ENCODE data around the gene PAX9.

Gene PAX9

DNA sequence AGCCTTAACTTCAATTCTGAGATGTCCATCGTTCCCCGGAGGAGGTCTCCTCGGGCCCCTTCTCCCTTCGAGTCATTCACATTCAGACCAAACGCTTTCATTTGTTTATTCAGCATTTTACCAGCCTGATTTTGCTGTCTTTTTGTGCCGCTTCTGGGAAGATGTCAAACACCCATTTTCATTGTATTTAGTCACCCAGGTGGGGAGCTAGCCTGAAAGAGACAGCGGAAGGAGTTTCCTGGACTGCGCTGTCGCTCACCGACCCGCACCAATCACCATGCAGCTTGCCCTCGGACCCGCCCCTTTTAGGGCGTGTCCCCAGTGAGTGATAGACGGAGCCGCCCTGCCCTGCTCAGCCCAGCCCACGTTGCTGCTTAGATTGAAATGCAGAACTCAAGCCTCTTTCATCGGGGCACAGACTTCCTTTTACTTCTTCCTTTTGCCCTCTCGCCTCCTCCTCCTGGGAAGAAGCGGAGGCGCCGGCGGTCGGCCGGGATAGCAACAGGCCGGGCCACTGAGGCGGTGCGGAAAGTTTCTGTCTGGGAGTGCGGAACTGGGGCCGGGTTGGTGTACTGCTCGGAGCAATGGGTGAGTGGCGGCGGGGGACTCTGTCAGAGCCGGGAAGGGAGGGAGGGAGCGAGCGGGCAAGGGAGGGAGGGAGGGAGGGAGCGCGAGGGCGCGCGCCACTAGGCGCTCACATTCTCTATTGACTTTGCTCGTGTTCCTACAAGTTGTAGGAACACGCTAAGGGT, at the start of gene PAX9:
TSS of gene PAX9 (plus strand) at position 355 of the 752 bp plus-strand sequence. CDS start at position 585, 230 bp downstream.
- peak; percentile 95 for DNase-seq

DNA sequence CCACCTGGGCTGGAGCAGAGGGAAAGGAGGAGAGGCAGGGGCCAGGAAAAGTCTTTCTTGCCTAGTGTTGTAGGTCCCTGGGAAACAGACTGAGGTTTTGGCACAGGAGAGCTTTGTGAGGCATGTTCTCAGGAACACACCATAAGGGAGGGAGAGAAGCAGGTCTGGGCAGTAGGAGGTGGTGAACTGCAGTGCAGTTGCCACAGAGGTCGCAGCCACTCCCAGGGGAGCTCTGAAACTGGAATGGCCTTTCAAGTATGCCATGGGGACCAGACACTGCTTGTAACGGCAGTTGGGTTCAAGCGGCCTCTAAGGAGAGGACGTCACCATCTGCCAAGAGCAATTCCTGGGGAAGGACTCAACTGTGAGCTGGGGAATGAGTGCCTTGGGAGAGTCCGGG, 43.8 kb upstream of the PAX9 start:
- DNase-seq: no peak

DNA sequence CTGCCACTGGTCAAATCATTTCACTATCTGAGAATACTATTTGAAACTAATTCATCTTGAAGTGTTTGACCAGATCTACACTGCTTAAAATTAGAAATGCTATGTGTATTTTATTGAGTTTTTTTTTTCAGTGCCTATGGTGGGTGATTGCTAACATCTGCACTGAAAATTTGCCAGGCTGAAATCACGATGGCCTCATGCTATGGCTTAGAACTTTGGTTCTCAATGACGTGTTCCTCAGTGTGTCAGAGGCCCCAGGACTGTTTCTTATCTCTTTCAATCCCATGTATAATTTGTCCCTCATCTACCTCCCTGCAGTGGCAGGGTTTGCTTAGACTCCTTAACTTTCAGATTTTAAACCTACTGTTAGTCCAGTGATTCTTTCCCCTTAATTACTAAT, 43.0 kb upstream of the PAX9 start:
- no peak for DNase-seq

DNA sequence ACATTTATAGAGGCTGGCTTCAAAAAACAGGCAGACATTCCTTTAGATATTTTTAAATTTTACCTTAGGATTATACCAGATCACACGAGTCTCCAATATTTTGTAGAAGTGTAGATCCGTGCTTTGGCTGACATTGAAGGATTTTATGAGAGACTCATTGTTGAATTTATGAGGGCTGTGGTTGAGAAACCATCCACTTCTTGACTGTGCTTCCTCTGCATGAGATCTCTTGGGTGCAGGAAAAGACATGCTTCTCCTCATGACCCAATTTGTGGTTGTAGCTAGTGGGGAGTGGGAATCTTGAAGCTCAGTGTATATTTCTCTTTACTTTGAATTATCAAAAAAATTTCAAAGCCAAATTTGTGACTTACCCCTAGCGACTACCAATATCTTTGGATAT, 42.5 kb upstream of the PAX9 start:
- DNase-seq: no peak

DNA sequence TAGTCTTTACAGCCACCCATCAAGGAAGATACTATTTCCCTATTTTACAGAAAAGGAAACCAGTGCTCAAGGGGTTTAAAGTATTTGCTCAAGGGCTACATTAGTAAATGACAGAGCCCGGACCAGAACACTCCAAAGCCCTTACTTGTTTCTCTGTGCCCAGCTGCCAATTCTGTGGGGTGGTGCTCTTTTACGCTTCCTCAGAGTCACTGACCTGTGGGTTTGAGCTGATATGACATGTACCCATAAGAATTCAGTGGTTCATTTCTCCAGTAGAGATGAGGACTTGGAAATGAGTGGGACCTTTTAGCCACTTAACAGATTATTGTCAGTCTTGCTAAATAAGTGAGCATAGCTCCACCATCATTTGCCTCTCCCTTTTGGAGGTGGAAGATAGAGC, 41.8 kb upstream of the PAX9 start:
- no peak for DNase-seq

DNA sequence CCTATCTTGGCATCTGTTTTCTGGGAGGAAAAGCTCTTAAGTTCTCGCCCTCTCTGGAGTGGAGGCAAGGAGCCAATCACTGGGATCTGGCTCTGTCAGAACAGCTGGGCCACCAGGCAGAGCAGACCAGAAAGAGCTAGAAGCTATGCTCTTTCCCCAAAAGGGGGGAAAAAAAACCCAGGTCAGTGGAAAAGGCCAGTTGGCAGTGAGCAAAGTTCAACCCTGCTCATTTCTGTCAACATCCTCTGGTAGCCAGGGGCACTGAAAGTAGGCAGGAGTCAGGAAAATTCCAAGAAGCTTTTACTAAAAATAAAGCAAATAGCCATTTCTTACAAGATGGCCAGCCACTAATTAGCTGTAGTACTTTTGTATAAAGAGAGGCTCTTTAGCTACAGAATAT, 36.6 kb upstream of the PAX9 start:
- no peak for DNase-seq

DNA sequence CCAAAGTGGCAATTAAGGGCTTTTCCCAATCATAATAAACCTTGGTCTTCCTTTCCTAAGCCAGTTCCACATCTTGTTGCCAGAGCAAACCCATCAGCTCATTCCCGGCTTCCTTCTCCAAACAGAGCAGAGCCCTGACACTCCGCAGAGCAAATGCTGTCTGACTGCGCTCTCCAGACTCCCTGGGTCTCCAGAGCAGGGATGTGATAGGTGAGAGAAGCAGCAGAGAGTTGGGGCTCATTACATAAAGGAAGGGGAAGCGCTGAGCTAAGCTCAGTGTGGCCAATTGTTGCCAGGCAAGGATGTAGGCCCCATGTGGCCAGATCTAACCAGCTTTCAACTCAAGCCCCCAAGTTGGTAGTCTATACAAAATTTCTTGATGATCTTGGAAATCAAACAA, 36.2 kb upstream of the PAX9 start:
- no peak for DNase-seq

DNA sequence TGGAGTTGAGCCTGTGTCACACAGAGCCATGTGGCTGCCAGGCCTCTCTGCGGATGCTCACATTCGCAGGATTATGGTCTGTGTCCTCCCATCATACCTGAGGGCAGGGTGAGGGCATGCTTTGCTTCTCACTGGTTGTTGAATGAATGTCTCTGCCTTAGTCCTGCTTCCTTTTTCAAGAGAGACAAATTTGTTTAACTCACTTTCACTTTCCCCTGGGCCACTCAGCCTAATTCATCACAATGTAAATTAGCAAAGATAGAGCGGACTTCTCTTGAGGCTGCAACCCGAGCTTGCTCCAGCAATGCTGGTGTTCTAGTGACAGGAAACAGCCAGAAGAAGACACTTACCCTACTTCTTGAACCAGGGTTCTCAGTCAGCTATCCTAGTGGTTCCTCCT, 35.5 kb upstream of the PAX9 start:
- no peak for DNase-seq

DNA sequence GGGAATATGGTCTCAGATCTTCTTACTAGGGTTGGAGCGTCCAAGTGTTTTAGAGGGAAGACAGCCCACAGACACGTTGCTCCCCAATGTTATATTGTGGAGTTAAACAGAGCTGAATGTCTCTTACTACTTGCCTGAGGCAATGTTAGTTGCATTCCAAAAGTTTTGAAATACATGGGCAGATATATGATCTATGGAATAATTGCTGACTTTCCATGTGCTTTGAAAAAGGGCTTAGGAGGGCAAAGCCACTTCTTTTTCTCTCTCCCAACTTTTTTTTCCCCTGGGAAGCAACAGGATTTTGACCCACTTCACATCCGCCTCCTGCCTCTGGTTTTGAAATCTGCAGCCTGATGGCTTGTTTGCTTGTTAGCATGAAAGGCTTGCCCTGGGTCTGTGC, 33.7 kb upstream of the PAX9 start:
- DNase-seq: no peak

DNA sequence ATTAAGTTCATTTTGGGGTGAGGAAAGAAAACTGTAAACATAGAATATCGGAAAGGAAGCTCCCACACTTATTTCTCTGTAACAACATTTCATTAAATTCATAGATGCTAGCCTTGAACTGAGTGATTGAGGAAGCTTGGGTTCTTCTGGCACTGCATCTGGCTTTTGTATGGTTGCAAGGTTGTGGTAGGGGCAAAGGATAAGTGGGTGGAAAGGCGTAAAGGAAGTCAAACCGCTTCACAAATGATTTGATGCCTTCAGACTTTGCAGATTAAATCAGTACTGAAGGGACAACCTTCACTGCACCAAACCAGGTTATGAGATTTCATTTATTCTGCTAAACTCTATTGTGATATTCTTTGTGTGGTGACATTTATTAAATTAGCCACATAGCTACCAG, 28.1 kb upstream of the PAX9 start:
- DNase-seq: no peak

DNA sequence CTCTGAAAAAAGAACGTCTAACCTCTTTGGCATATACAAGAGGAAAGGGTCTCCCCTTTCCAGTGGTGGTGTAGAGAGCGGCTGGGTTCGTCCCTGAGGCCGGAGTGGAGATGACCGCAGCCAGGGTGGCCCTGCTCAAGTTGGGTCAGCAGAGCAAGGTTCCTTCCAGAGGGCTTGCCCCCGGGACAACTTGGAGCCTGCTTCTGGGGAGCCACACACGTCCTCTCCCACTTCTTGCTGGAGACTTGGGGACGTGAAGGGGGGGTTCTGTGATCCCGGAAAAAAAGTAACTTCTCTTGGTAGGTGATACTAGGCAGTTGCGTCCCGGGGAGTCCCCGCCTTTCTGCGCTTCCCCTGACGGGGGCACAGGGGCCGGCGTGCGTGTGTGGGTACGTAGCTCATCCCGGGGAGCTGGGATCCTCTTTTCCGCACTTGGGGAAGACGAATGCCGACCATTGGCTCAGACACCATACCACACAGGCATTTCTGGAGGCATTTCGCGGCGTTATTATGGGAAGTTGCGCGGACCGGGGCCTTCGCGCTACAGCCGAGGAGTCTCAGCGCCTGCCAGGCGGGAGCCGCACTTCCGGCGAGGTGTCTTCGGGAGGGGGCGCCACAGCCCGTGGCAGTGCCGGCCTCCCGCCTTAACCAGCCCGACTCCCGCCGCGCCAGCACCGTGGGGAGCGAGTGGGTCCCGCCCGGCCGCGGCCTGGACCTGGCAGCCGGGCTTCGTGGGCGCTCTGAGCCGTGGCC, 14.8 kb upstream of the PAX9 start:
- no peak for DNase-seq

DNA sequence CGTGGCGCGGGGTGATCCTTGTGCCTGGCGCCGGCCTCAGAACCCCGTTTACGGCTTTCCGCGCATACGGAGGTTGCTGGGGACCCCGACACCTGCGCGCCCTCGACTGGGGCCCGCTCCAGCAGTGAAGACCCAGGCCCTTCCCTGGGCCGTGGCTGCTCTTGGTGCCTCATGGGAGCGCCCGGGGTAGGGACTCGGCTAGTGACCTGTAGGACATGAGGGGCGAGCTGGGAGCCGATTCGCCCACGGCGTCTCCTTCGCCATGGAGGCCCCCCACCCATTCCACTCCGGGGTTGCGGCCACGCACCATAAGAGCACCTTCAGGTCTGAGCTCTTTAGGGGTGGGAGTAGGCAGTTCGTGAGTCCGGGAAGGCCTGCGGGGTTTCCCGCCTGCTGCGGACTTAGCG, 14.2 kb upstream of the PAX9 start:
- no peak for DNase-seq

DNA sequence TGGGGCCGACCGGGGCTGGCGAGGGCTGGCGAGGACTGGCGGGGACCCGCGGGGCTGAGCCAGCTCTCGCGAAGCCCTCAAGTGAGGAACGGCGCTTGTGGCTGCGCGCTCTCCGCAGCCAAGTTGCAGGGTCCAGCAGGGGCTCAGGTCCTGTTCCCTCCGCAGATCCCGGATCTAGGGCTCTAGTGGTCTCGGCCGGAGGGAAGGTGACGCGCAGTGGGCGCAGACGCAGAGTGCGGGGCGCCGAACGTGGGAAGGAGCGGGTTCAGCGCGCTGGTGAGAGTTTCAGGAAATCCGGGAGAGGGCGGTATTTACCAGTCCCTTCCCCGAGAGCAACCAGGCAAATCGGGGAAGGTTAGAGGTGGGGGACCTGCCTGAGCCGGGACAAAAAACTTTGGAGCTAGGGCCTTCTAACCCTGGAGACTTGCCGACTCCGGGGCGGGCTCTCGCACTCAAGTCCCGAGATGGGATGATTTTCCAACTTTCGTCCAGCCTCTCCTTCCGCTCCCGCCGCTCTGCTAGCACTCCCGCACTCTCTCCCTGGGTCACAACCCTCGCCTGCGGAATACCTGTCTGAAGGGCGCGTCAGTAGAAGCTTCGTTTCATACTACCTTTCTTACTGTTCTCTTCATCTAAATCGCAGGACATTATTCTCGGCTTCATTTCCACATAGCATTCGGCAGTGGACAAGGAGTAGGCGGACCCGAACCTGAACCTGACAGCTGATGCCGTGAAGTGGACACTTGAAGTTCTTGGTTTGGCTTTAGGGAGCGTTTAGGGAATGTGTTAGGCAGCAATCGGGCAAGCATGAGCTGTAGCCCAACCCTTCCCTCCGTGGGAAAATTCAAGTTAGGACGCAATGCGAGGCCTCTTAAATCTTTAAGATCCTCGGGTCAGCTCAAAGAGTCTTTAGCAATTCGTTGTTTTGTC, 13.6 kb upstream of the PAX9 start:
- DNase-seq: peak; percentile 65

DNA sequence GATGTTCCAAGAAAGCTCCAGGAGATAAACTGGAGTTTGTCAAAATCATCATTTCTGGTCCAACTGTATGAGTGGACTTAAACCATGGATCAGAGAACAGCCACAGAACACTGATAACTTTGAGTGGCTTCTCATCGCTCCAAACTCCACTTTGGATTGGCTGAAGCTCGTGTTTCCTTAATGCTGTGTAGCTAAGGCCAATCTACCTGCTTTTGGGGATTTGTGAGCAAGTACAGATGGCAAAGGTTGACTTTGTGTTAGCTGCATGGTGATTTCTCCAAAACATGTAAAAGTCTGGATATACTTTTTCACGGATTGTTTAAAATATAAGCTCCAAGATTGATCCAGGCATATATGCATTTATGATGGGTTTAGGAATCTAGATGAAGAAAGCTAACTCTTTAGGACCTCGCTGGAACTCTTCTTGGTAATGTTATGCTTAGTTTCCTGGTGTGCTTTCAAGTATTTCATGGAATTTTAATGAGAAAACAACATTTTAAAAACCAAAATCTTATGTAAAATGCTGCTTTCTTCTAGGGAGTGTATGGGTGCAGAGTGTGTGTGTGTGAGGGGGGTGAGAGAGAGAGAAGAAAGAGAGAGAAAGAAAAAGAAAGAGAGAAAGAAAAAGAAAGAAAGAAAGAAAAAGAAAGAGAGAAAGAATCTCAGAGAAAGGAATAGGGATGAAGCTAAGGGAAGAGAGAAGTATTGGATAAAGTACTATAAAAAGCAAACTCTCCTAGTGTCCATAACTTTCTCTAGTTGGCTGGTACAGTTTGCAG, 11.6 kb upstream of the PAX9 start:
- no peak for DNase-seq

DNA sequence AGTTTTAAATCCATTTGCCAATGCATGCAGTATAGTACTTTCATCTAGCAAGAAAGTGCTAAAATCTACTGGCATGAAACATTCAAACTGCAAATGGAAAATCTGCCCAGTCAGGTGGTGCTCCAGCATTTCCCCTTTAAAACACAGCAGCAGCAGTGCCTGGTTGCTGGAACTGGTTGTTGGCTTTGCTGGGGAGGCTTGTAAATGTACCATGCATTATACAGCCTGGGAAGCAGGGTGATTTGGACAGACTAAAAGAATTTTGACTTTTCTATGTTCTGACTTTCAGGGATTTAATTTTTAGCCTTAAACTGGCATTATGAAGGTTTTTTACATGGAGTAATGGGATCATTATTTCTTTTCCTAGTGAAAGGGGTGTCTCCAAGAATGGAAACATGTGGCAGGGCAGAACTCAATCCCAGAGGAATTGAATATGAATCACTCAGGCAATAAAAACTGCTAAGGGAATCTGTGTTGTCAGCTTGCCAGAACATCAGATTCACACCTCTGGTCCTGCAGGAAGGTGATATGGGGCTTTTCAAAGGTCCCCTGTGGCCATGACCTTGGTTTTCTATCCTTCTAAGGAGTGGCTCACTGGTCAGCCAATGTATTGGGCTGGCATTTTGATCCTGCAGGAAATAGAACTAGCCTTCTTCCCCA, 9.0 kb upstream of the PAX9 start:
- no peak for DNase-seq

DNA sequence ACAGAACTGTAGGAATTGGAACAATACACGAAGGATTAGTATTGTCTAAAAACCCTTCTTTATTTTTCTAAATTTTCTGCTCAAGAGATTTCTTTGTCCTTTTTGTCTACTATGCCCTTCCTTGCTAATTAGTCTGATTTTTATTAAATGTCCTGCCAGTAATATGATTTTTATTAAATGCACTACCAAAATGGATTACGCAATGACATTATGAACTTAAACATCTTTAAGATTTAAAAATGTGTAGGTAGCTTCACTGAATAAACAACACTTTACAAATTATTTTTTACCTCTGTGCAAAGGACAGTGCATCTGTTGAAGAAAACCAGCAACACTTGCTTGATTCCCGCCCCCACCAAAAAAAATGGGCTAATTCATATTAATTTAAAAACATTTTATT, 8.2 kb upstream of the PAX9 start:
- no peak for DNase-seq

DNA sequence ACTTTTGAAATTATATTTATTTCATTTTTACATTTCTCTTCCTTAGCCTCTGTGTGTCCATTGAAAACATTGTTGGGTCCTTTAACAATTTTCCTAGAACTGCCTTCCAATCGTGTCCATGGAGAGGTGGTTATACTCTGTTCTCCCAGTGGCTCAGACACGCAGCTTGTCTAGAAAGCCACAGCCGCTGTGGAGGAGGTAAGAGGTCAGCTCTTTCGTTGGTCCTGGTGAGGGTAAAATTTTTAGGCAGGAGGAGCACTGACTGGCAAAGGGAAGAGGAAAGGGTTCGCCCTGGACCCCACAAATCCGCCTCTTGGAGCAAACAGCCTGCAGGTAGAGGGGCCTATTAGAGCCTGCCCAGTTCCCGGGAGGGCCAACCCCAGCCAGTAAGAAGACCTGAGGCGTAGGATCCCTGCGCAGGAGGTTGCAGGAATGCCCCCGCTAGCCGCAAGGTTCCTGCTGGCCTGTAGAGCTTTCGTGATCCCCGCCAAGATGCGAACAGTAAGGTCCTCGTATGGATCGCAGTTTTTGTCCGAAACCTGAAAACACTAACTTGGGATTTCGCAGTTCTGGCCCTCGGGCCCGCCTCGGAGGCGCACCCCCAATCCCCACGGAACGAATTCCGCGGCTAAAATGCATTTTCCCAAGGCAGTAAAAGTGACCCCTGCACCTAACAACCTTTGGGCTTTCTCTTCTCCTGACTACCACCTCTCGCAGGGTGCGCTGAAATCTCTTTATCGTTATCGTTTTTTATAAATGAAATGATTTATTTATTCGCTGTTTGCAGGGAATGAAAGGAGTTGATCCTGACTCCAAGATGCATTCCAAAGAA, 7.5 kb upstream of the PAX9 start:
- DNase-seq: no peak

DNA sequence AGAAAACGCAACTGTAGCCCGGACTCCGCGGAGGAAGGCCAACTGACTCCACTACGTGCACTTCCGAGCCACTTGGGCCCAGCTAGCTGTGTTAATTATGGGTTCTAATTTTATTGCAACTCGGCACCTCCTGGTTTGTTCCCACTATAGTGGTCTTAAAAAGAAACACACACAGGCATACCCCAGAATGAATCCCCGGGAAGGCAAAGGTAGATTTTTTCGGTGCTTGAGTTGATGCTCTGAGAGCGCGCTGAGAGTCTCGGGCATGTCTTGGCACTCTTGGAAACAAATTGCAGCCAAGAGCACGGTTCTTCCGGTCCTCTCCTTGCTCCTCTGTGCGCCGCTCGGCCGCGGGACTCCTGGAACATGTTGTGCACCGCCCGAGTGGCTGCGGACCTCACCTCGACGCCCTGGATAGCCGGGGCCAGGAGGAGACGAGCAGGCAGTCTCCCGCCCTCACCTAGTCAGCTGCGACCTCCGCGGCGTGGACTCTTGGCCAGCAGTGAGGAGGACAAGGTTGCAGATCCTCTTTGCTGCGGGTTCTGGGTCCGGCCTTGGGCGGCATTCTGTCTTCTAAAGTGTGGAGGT, 6.8 kb upstream of the PAX9 start:
- no peak for DNase-seq

DNA sequence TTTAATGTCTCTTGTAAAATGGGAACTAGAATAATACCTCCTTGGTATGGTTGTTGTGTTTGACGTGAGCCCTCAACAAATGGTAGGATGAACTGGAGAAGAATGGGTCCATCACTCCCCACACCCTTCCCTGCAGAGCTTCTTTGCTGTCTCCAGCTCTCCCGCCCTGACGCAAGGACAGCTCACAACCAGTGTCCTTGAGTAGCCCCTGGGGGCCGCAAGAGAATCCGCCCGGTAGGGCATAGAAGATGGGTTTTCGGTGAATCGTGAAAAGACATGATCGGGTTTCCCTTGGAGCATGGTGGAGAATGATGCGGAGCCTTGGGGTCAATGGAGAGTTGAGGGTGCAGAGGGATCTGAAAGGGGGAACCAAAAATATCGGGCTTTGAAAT, 6.1 kb upstream of the PAX9 start:
- DNase-seq: no peak

DNA sequence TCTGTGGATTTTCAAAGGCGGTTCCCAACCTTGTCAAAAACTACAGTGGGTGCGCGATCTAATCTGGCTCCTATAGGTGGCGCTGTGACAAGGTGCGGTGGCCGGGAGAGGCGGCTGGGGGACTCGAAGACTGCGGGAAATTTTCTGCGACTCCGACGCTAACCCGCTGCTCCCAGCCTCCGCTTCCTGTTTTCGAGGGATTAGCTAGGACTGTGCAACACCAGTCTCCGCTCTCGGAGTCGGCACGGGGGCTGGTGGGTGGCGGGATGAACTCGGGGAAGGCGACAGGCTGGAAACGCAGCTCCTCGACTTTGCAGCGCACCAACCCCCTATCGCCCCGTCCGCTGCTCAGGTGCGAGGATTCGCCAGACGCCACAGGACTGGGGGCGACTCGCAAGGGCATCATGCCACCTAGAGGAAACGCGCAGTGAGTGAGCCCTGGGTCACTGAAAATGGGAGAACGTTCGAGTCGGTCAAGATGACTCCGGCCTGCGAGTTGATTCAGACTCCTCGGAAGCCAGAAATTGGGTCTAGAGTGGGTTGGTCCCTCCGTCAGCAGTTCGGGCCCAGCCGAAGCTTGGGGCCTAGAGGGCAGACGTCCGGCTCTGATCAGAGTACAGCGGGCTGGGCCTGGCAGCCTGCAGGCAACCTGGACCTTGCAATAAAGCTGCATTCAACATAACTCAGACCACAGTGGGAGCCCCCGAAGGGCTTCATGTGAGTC, 5.5 kb upstream of the PAX9 start:
- no peak for DNase-seq
